OCI-LY1 (cell line): Measurements from ENCODE around the gene G2E3.

Experiments
- H2AFZ ChIP-seq: fragments of 200-600 bp; sonication (generic), shearing (Covaris generic); 2 replicates; pipeline ENCODE4 v1.6.0; 2014; ENCODE audit warnings: antibody characterized with exemption, mild to moderate bottlenecking, low read length
- H3F3A ChIP-seq: fragments of 200-600 bp; sonication (generic), shearing (Covaris generic); 2 replicates; pipeline ENCODE4 v1.6.0; 2014; ENCODE audit warnings: mild to moderate bottlenecking, antibody characterized with exemption, low read length, moderate library complexity; ENCODE audit not compliant: insufficient read depth
- H3K27ac ChIP-seq: fragments of 200-600 bp; sonication (generic); 2 replicates; pipeline ENCODE4 v1.5.1; 2014; ENCODE audit warnings: low read length, mixed run types, mild to moderate bottlenecking, low read depth; ENCODE audit not compliant: poor library complexity, severe bottlenecking
- H3K27me3 ChIP-seq: fragments of 200-600 bp; sonication (generic); 2 replicates; pipeline ENCODE4 v1.6.0; 2014; ENCODE audit warnings: antibody characterized with exemption, mild to moderate bottlenecking, low read length, moderate library complexity; ENCODE audit not compliant: insufficient read depth
- H3K36me3 ChIP-seq: fragments of 200-600 bp; sonication (generic); 2 replicates; pipeline ENCODE4 v1.6.1; 2014; ENCODE audit warnings: mild to moderate bottlenecking, antibody characterized with exemption, low read length, moderate library complexity, mixed read lengths; ENCODE audit not compliant: insufficient read depth
- H3K4me1 ChIP-seq: fragments of 200-600 bp; sonication (generic); 2 replicates; pipeline ENCODE4 v1.5.1; 2014; ENCODE audit warnings: mild to moderate bottlenecking, low read length, moderate library complexity; ENCODE audit not compliant: insufficient read depth, severe bottlenecking
- H3K4me2 ChIP-seq: fragments of 200-600 bp; sonication (generic), shearing (Covaris generic); 2 replicates; pipeline ENCODE4 v1.6.1; 2014; ENCODE audit warnings: low read length
- H3K4me3 ChIP-seq: fragments of 200-600 bp; sonication (generic); 2 replicates; pipeline ENCODE4 v1.5.1; 2014; ENCODE audit warnings: low read length, low read depth, mild to moderate bottlenecking, mixed read lengths; ENCODE audit not compliant: poor library complexity, severe bottlenecking
- H3K79me2 ChIP-seq: fragments of 200-600 bp; shearing (Covaris generic); 2 replicates; pipeline ENCODE4 v1.6.1; 2016; ENCODE audit warnings: mixed run types, low read length, mixed read lengths; ENCODE audit not compliant: insufficient read depth
- H3K9ac ChIP-seq: fragments of 200-600 bp; sonication (generic), shearing (Covaris generic); 2 replicates; pipeline ENCODE4 v1.6.1; 2014; ENCODE audit warnings: mild to moderate bottlenecking, low read length, mixed read lengths
- H3K9me2 ChIP-seq: fragments of 200-600 bp; sonication (generic), shearing (Covaris generic); 2 replicates; pipeline ENCODE4 v1.6.1; 2014; ENCODE audit warnings: low read depth, mild to moderate bottlenecking, low read length, mixed read lengths
- H3K9me3 ChIP-seq: fragments of 200-600 bp; shearing (Covaris generic); 2 replicates; pipeline ENCODE4 v1.6.1; 2014; ENCODE audit warnings: low read length, mixed read lengths
- H4K20me1 ChIP-seq: fragments of 200-600 bp; sonication (generic), shearing (Covaris generic); 2 replicates; pipeline ENCODE4 v1.6.0; 2016; ENCODE audit warnings: mild to moderate bottlenecking, low read length; ENCODE audit not compliant: insufficient read depth
- CTCF ChIP-seq: fragments of 200-600 bp; sonication (generic), shearing (Covaris generic); IDR thresholded peaks from 2 replicates; pipeline ENCODE4 v1.5.1; 2017; ENCODE audit warnings: mild to moderate bottlenecking, antibody characterized with exemption, low read length, moderate library complexity, mixed read lengths
- EZH2 ChIP-seq: fragments of 200-600 bp; sonication (generic), shearing (Covaris generic); IDR thresholded peaks from 2 replicates; pipeline ENCODE4 v1.8.0; 2017; ENCODE audit warnings: borderline replicate concordance, mixed run types, mild to moderate bottlenecking, antibody characterized with exemption, low read length, moderate library complexity, mixed read lengths

The G2E3 gene

GRCh38 chr14:30585204-30585603, 26.2 kb downstream of the G2E3 start:
- Histone ChIP-seq H3K9ac (no peak overlapping the region), H3K27ac (no peak overlapping the region), H3K79me2 (peaks cover 63% of the 10 kb centered on the region), H3K4me3 (no peak overlapping the region), H4K20me1 (no peaks in the 10 kb centered on the region), H3K36me3 (peaks cover 90% of the 10 kb centered on the region), H3K27me3 (no peaks in the 10 kb centered on the region), H3K9me3 (peaks cover 10% of the 10 kb centered on the region), H3F3A (no peaks in the 10 kb centered on the region), H3K4me1 (no peaks in the 10 kb centered on the region), H3K9me2 (no peaks in the 10 kb centered on the region), H3K4me2 (no peak overlapping the region), H2AFZ (no peak overlapping the region)
- TF ChIP-seq CTCF = no peak
- no peak for TF ChIP-seq EZH2

DNA sequence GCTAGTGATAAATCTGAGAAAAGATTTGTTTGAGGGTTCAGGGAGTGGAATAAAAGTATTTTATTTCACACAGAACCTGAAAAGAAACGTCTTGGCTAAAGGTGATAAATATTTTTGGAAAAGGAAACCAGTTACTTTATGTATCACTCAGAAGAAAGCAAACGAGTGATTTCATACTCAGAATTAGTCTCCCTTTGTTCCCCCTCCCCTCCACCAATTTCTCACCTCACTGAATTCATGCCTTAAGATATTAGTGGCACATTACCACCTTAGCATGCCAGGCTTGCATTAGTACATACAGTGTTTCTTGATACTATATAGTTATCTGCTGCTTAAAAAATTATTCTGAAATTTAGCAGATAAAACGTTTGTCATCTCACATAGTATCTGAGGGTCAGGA, 28.2 kb downstream of the G2E3 start:
- no peak overlapping the region for H2AFZ ChIP-seq
- no peaks in the 10 kb centered on the region for H3F3A ChIP-seq
- no peaks in the 10 kb centered on the region for H4K20me1 ChIP-seq
- no peak overlapping the region for H3K9ac ChIP-seq
- peaks cover 92% of the 10 kb centered on the region for H3K36me3 ChIP-seq
- peaks cover 47% of the 10 kb centered on the region for H3K79me2 ChIP-seq
- H3K27me3 ChIP-seq = no peaks in the 10 kb centered on the region
- H3K27ac ChIP-seq = no peak overlapping the region
- no peak overlapping the region for H3K4me2 ChIP-seq
- TF ChIP-seq EZH2 (no peak), CTCF (no peak)
- no peaks in the 10 kb centered on the region for H3K9me2 ChIP-seq
- no peak overlapping the region for H3K4me3 ChIP-seq
- H3K4me1 ChIP-seq = no peaks in the 10 kb centered on the region
- H3K9me3 ChIP-seq = peaks cover 10% of the 10 kb centered on the region

DNA sequence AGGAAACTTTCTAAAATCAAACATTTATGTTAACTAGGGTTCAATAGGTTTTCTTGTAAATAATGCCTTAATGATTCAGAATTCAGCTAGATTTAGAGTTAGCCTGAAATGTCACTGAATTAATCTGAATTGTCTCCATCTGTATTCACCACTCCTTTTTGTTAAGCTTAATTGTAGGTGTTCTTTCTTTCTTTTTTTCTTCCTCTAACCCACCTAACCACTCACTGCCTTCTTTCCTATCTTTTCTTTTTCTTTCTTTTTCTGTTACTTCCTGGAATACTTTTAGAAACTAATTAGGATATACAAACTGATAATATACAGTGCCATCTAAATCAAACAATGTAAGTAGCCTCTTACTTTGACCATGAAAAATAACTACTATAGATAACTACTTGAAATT, 29.9 kb downstream of the G2E3 start:
- Histone ChIP-seq H4K20me1 (no peaks in the 10 kb centered on the region), H3K36me3 (peaks cover 90% of the 10 kb centered on the region)

More for the DNA sequence above, 29.9 kb downstream of the G2E3 start:
- H3K4me3 ChIP-seq = no peak overlapping the region
- TF ChIP-seq EZH2 (no peak), CTCF (no peak)
- no peak overlapping the region for H3K4me2 ChIP-seq
- no peaks in the 10 kb centered on the region for H3K4me1 ChIP-seq
- no peak overlapping the region for H2AFZ ChIP-seq
- no peak overlapping the region for H3K9ac ChIP-seq
- no peaks in the 10 kb centered on the region for H3K9me2 ChIP-seq
- H3F3A ChIP-seq = no peaks in the 10 kb centered on the region
- peaks cover 10% of the 10 kb centered on the region for H3K9me3 ChIP-seq
- no peak overlapping the region for H3K27ac ChIP-seq
- peaks cover 30% of the 10 kb centered on the region for H3K79me2 ChIP-seq
- no peaks in the 10 kb centered on the region for H3K27me3 ChIP-seq
